HFFc6 (cell line): ENCODE data around the gene PTPN7. TPM values are rescaled to one million over a fixed set of nuclear protein-coding genes. Genes with fewer than 3 reads are reported as not detected.
"Not testable (repeated sequence)": the region's sequence is repeated elsewhere in the genome, so short reads cannot be mapped to it uniquely, and the experiment has no call there.

Experiments used
- DNase-seq: peaks from one replicate; pipeline ENCODE4 v3.0.0-alpha.2; 2018
- H3K27ac Mint-ChIP-seq: 2 replicates; pipeline ENCODE4 v1.8.0; 2020; ENCODE audit warnings: mild to moderate bottlenecking, mixed read lengths
- H3K27me3 Mint-ChIP-seq: 2 replicates; pipeline ENCODE4 v1.8.0; 2021; ENCODE audit warnings: mild to moderate bottlenecking, moderate library complexity, mixed read lengths; ENCODE audit not compliant: insufficient read depth
- H3K36me3 Mint-ChIP-seq: 2 replicates; pipeline ENCODE4 v1.8.0; 2021; ENCODE audit warnings: low read depth, mixed read lengths
- H3K4me1 Mint-ChIP-seq: 2 replicates; pipeline ENCODE4 v1.8.0; 2020; ENCODE audit warnings: low read depth, mixed read lengths
- H3K4me3 Mint-ChIP-seq: 2 replicates; pipeline ENCODE4 v1.8.0; 2020; ENCODE audit warnings: mild to moderate bottlenecking, moderate library complexity, mixed read lengths
- H3K9me3 Mint-ChIP-seq: 2 replicates; pipeline ENCODE4 v1.8.0; 2020; ENCODE audit warnings: mild to moderate bottlenecking, mixed read lengths
- total RNA-seq, 6 experiments: library from RNA; stranded (reverse); fragmentation: NEBNext Ultra II Directional; extraction: Animal tissue kit (Norgen Biotek cat#: 25700); gene quantifications; 2 replicates in 1 of 6; 3 replicates in 5 of 6; pipeline ENCODE4 v1.2.3, GENCODE V29; 2021
- TF ChIP-seq, protein P1 (sequence below): fragments of 200-600 bp; sonication (generic); IDR thresholded peaks from 2 replicates; pipeline ENCODE4 v1.5.0; 2021; ENCODE audit warnings: antibody characterized with exemption, mild to moderate bottlenecking

The PTPN7 gene
- total RNA-seq, 6 experiments from 2014 or later: not detected

DNA sequence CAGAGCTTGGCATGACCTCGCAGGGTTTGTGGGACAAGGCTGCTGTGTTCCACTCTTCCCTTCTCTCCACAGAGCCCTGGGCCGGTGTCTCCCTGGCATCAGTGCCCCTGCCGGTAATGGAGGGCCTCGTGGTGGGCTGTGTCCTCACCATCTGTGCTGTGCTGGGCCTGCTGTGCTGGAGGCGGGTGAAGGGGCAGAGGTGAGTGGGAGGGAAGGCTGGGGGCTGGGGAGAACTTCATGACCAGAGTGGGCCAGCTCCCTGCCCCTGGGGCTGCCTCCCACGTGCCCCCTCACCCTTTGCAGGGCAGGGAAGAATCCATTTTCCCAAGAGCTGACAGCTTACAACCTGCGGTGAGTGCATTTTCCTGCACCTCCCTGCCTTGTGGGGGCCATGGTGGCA is 21.2 kb upstream of the PTPN7 start:
- H3K4me1 Mint-ChIP-seq: peaks cover 8% of the 10 kb centered on the region; the same call in 1 of the 2 replicates
- TF ChIP-seq, protein P1, sequence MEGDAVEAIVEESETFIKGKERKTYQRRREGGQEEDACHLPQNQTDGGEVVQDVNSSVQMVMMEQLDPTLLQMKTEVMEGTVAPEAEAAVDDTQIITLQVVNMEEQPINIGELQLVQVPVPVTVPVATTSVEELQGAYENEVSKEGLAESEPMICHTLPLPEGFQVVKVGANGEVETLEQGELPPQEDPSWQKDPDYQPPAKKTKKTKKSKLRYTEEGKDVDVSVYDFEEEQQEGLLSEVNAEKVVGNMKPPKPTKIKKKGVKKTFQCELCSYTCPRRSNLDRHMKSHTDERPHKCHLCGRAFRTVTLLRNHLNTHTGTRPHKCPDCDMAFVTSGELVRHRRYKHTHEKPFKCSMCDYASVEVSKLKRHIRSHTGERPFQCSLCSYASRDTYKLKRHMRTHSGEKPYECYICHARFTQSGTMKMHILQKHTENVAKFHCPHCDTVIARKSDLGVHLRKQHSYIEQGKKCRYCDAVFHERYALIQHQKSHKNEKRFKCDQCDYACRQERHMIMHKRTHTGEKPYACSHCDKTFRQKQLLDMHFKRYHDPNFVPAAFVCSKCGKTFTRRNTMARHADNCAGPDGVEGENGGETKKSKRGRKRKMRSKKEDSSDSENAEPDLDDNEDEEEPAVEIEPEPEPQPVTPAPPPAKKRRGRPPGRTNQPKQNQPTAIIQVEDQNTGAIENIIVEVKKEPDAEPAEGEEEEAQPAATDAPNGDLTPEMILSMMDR: no peak
- H3K27ac Mint-ChIP-seq: no peak overlapping the region
- no peak overlapping the region for H3K4me3 Mint-ChIP-seq
- no peaks in the 10 kb centered on the region for H3K9me3 Mint-ChIP-seq
- peaks cover 56% of the 10 kb centered on the region for H3K27me3 Mint-ChIP-seq
- no peak for DNase-seq
- no peaks in the 10 kb centered on the region for H3K36me3 Mint-ChIP-seq

DNA sequence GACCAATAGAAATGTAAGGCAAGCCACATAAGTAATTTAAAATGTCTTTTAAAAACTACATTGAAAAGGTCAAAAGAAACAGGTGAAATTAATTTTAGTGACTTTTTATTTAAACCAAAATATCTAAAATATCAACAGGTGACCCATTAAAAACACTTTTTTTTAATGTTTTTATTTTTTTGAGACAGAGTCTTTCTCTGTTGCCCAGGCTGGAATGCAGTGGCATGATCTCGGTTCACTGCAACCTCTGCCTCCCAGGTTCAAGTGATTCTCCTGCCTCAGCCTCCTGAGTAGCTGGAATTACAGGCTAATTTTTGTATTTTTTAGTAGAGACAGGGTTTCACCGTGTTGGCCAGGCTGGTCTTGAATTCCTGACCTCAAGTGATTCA is 20.3 kb upstream of the PTPN7 start:
- H3K9me3 Mint-ChIP-seq, H3K36me3 Mint-ChIP-seq, H3K27ac Mint-ChIP-seq, H3K4me1 Mint-ChIP-seq, H3K4me3 Mint-ChIP-seq, DNase-seq: not testable (repeated sequence)
- H3K27me3 Mint-ChIP-seq: peaks cover 55% of the 10 kb centered on the region

DNA sequence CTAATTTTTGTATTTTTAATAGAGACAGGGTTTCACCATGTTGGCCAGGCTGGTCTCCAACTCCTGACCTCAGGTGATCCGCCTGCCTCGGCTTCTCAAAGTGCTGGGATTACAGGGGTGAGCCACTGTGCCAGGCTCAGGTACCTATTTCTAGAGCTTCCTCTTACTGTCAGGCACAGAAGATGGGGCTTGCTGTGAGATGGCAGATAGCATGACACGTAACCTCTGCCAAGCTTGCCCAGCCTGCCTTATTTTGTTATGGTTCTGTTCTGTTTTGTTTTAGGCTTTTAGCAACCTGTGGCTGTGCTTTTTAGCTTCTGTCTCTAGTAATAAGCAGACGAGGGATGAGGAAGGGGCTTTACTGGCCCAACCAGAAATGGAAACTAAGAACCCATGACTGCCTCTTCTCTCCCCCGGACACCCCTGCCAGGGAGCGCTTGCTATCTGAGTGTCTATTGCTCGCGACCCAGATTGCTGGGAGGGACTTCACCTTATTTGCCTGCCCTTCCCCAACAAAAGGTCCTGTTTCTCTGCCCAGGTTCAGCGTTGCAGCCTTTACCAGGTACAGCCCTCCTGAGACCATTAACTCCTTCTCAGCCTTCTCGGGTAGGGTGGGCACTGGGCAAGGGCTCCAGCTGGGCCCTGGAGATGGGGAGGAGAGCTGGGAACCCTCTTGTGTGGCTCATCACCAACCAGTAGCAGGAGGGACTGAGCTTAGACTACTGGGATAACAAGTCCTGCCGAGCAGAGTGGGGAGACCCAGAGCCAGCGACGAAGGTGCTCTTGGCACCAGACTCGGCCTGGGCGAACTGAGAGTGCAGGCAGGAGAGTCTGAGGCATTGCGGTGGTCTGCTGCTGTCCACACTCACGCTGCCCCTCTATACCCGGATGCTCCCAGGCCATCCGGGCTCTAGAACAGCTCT is 19.7 kb upstream of the PTPN7 start:
- no peaks in the 10 kb centered on the region for H3K9me3 Mint-ChIP-seq
- H3K4me1 Mint-ChIP-seq: peaks cover 8% of the 10 kb centered on the region; the same call in 1 of the 2 replicates
- H3K27ac Mint-ChIP-seq: no peak overlapping the region
- H3K4me3 Mint-ChIP-seq: no peak overlapping the region
- no peaks in the 10 kb centered on the region for H3K36me3 Mint-ChIP-seq
- TF ChIP-seq, protein P1: no peak
- H3K27me3 Mint-ChIP-seq: peaks cover 51% of the 10 kb centered on the region
- DNase-seq: no peak

DNA sequence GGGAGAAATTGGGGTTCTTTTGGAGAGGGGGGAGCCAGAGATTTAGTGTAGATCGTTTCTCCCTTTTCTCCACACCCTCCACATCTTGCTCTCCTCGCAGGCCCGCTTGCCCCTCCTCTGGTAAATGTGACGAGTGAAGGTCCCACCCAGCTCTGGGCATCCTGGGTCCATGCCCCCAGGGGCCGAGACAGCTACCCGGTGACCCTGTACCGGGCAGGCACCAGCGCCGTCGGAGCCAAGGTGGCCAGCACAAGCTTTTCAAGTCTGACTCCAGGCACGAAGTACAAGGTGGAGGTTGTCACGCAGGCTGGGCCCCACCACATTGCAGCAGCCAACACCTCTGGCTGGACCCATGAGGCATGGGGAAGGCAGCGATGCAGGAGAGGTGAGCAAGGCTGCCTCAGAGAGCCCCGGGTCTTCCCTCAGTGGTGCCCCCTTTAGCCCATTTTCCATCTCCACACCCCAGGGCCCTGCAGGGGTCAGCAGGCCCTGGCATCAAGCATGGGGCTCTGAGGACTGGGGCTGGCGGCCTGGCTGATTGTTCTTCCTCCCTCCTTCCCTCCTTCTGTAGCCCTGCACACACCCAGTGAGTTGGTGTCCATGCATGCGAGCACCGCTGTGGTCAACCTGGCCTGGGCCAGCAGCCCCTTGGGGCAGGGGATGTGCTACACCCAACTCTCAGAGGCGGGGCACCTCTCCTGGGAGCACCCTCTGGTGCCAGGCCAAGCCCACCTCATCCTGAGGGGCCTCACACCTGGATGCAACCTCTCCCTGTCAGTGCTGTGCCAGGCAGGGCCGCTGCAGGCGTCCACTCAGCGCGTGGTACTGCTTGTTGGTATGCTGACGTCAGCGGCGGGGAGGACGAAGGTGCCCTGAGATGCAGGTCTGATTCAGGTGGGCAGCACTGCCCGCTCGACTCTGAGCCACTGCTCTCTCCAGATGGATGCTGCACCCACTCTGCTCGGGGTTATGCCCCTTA is 16.8 kb upstream of the PTPN7 start:
- H3K27ac Mint-ChIP-seq: no peak overlapping the region
- TF ChIP-seq, protein P1: no peak
- DNase-seq: no peak
- no peaks in the 10 kb centered on the region for H3K4me1 Mint-ChIP-seq
- H3K27me3 Mint-ChIP-seq: peaks cover 32% of the 10 kb centered on the region
- no peaks in the 10 kb centered on the region for H3K36me3 Mint-ChIP-seq
- H3K4me3 Mint-ChIP-seq: no peak overlapping the region
- H3K9me3 Mint-ChIP-seq: no peaks in the 10 kb centered on the region

DNA sequence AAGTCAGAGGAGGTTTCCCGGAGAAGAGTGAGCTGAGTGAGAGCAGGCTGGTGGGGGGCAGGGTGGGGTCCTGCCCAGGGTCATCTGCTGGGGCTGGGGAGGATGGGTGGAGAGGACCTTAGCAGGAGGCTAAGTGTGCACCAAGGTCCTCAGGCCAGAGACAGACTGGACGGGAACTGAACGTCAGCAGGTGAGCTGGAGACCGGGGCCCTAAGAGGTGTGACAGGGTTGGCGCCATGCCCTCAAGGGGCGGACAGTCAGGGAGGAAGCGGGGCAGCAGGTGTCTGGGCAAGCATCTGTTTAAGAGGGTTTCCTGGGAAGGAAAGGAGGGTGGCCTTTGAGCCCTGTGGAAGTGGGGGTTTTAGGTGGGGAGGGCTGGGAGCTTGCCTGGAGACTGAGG is 13.6 kb upstream of the PTPN7 start:
- DNase-seq: no peak
- TF ChIP-seq, protein P1: no peak
- no peak overlapping the region for H3K4me3 Mint-ChIP-seq
- no peaks in the 10 kb centered on the region for H3K4me1 Mint-ChIP-seq
- H3K27me3 Mint-ChIP-seq: peaks cover 13% of the 10 kb centered on the region
- no peaks in the 10 kb centered on the region for H3K36me3 Mint-ChIP-seq
- H3K27ac Mint-ChIP-seq: no peak overlapping the region
- no peaks in the 10 kb centered on the region for H3K9me3 Mint-ChIP-seq
